Measurements from ENCODE around the gene LCLAT1.
"Not testable (repeated sequence)": the region's sequence is repeated elsewhere in the genome, so short reads cannot be mapped to it uniquely, and the experiment has no call there.

Gene LCLAT1

GRCh38 chr2:30639836-30640235, 192.8 kb downstream of the LCLAT1 start:
- TF ChIP-seq CTCF (IDR thresholded peaks at IDR 0.05; ENCODE audit: insufficient read depth, low read length, poor library complexity, severe bottlenecking) (no peak), EZH2phosphoT487 (conservative IDR thresholded peaks at IDR 0.05; ENCODE audit: low read length) (no peak)
- H3K79me2 ChIP-seq (ENCODE audit: insufficient read depth, low read length), result no peaks in the 10 kb centered on the region
- H3K27ac ChIP-seq (ENCODE audit: low read depth, low read length), result no peak overlapping the region
- H3K4me2 ChIP-seq (ENCODE audit: low read depth, low read length, poor library complexity, severe bottlenecking), result no peak overlapping the region
- H3K9me2 ChIP-seq (replicated peaks; ENCODE audit: insufficient read depth, low read length), result no peaks in the 10 kb centered on the region
- no peak overlapping the region for H2AFZ ChIP-seq (ENCODE audit: low read depth, low read length, severe bottlenecking)
- no peaks in the 10 kb centered on the region for H3K27me3 ChIP-seq (ENCODE audit: low read length)
- H3F3A ChIP-seq (ENCODE audit: insufficient read depth), result no peaks in the 10 kb centered on the region
- H3K4me3 ChIP-seq (ENCODE audit: insufficient read depth, low read length, poor library complexity, severe bottlenecking), result no peak overlapping the region
- no peaks in the 10 kb centered on the region for H4K20me1 ChIP-seq (ENCODE audit: low read depth, low read length)
- no peak overlapping the region for H3K9ac ChIP-seq (ENCODE audit: low read length)
- H3K9me3 ChIP-seq (ENCODE audit: insufficient read depth, low read length), result no peaks in the 10 kb centered on the region
- H3K36me3 ChIP-seq (ENCODE audit: low read length), result no peaks in the 10 kb centered on the region

- H3K27me3 ChIP-seq (ENCODE audit: low read length), result no peaks in the 10 kb centered on the region
- no peaks in the 10 kb centered on the region for H3K36me3 ChIP-seq (ENCODE audit: low read length)
- no peak overlapping the region for H2AFZ ChIP-seq (ENCODE audit: low read depth, low read length, severe bottlenecking)
- no peaks in the 10 kb centered on the region for H3K9me3 ChIP-seq (ENCODE audit: insufficient read depth, low read length)
- H3K9me2 ChIP-seq (replicated peaks; ENCODE audit: insufficient read depth, low read length), result no peaks in the 10 kb centered on the region
- H3K4me3 ChIP-seq (ENCODE audit: insufficient read depth, low read length, poor library complexity, severe bottlenecking), result no peak overlapping the region
- no peaks in the 10 kb centered on the region for H3F3A ChIP-seq (ENCODE audit: insufficient read depth)
- no peak overlapping the region for H3K4me2 ChIP-seq (ENCODE audit: low read depth, low read length, poor library complexity, severe bottlenecking)
- TF ChIP-seq CTCF (IDR thresholded peaks at IDR 0.05; ENCODE audit: insufficient read depth, low read length, poor library complexity, severe bottlenecking) (no peak), EZH2phosphoT487 (conservative IDR thresholded peaks at IDR 0.05; ENCODE audit: low read length) (no peak)
- H3K79me2 ChIP-seq (ENCODE audit: insufficient read depth, low read length), result no peaks in the 10 kb centered on the region
- no peak overlapping the region for H3K9ac ChIP-seq (ENCODE audit: low read length)
- no peak overlapping the region for H3K27ac ChIP-seq (ENCODE audit: low read depth, low read length)
- no peaks in the 10 kb centered on the region for H4K20me1 ChIP-seq (ENCODE audit: low read depth, low read length)
These were observed 194.8 kb downstream of the LCLAT1 start for GRCh38 chr2:30641765-30642345.

- not testable (repeated sequence) for H3K27me3 ChIP-seq (ENCODE audit: low read length)
These were observed 196.0 kb downstream of the LCLAT1 start for GRCh38 chr2:30643013-30643412.

GRCh38 chr2:30643674-30644073, 196.6 kb downstream of the LCLAT1 start:
- TF ChIP-seq CTCF (IDR thresholded peaks at IDR 0.05; ENCODE audit: insufficient read depth, low read length, poor library complexity, severe bottlenecking), result no peak
- no peak for TF ChIP-seq EZH2phosphoT487 (conservative IDR thresholded peaks at IDR 0.05; ENCODE audit: low read length)
- no peak overlapping the region for H3K9ac ChIP-seq (ENCODE audit: low read length)
- no peaks in the 10 kb centered on the region for H3K27me3 ChIP-seq (ENCODE audit: low read length)
- no peak overlapping the region for H3K4me2 ChIP-seq (ENCODE audit: low read depth, low read length, poor library complexity, severe bottlenecking)
- no peak overlapping the region for H3K4me3 ChIP-seq (ENCODE audit: insufficient read depth, low read length, poor library complexity, severe bottlenecking)
- H2AFZ ChIP-seq (ENCODE audit: low read depth, low read length, severe bottlenecking), result no peak overlapping the region
- H3K79me2 ChIP-seq (ENCODE audit: insufficient read depth, low read length), result no peaks in the 10 kb centered on the region
- no peaks in the 10 kb centered on the region for H3K9me2 ChIP-seq (replicated peaks; ENCODE audit: insufficient read depth, low read length)
- H3K9me3 ChIP-seq (ENCODE audit: insufficient read depth, low read length), result no peaks in the 10 kb centered on the region
- no peaks in the 10 kb centered on the region for H4K20me1 ChIP-seq (ENCODE audit: low read depth, low read length)
- H3K36me3 ChIP-seq (ENCODE audit: low read length), result no peaks in the 10 kb centered on the region
- no peaks in the 10 kb centered on the region for H3F3A ChIP-seq (ENCODE audit: insufficient read depth)
- no peak overlapping the region for H3K27ac ChIP-seq (ENCODE audit: low read depth, low read length)

More at GRCh38 chr2:30643013-30643412, 196.0 kb downstream of the LCLAT1 start:
- H3K79me2 ChIP-seq (ENCODE audit: insufficient read depth, low read length); H3K9me3 ChIP-seq (ENCODE audit: insufficient read depth, low read length); H3K4me2 ChIP-seq (ENCODE audit: low read depth, low read length, poor library complexity, severe bottlenecking); H3K36me3 ChIP-seq (ENCODE audit: low read length); H3F3A ChIP-seq (ENCODE audit: insufficient read depth); H4K20me1 ChIP-seq (ENCODE audit: low read depth, low read length); H3K9me2 ChIP-seq (replicated peaks; ENCODE audit: insufficient read depth, low read length); H3K4me3 ChIP-seq (ENCODE audit: insufficient read depth, low read length, poor library complexity, severe bottlenecking); H3K9ac ChIP-seq (ENCODE audit: low read length); H2AFZ ChIP-seq (ENCODE audit: low read depth, low read length, severe bottlenecking); H3K27ac ChIP-seq (ENCODE audit: low read depth, low read length): not testable (repeated sequence)
